WERI-Rb-1 (cell line): ENCODE data around the gene HABP4.

Source experiments
- DNase-seq: peaks from one replicate; pipeline ENCODE4 v3.0.0-alpha.2; 2020
- H3K27ac ChIP-seq: fragments of 250-450 bp; sonication (Bioruptor Pico); 2 replicates; pipeline ENCODE4 v1.5.1; 2020; ENCODE audit warnings: mild to moderate bottlenecking, moderate library complexity
- H3K27me3 ChIP-seq: fragments of 250-450 bp; sonication (Bioruptor Pico); 2 replicates; pipeline ENCODE4 v1.5.1; 2021; ENCODE audit warnings: mild to moderate bottlenecking, low read depth, moderate library complexity; ENCODE audit not compliant: insufficient read depth, severe bottlenecking
- H3K36me3 ChIP-seq: fragments of 250-450 bp; sonication (Bioruptor Pico); 2 replicates; pipeline ENCODE4 v1.5.1; 2020; ENCODE audit warnings: mild to moderate bottlenecking, moderate library complexity
- H3K4me3 ChIP-seq: 2 replicates; pipeline ENCODE4 v1.5.1; 2011; ENCODE audit warnings: low read depth, mild to moderate bottlenecking, control low read depth, low read length
- H3K9me3 ChIP-seq: fragments of 250-450 bp; sonication (Bioruptor Pico); 2 replicates; pipeline ENCODE4 v1.5.1; 2021; ENCODE audit warnings: mild to moderate bottlenecking, moderate library complexity; ENCODE audit not compliant: severe bottlenecking
- TF ChIP-seq, protein P1 (sequence below): IDR thresholded peaks from 2 replicates; pipeline ENCODE4 v1.5.1; 2011; ENCODE audit warnings: low read depth, mild to moderate bottlenecking, control low read depth, inconsistent platforms, low read length

Gene HABP4

DNA sequence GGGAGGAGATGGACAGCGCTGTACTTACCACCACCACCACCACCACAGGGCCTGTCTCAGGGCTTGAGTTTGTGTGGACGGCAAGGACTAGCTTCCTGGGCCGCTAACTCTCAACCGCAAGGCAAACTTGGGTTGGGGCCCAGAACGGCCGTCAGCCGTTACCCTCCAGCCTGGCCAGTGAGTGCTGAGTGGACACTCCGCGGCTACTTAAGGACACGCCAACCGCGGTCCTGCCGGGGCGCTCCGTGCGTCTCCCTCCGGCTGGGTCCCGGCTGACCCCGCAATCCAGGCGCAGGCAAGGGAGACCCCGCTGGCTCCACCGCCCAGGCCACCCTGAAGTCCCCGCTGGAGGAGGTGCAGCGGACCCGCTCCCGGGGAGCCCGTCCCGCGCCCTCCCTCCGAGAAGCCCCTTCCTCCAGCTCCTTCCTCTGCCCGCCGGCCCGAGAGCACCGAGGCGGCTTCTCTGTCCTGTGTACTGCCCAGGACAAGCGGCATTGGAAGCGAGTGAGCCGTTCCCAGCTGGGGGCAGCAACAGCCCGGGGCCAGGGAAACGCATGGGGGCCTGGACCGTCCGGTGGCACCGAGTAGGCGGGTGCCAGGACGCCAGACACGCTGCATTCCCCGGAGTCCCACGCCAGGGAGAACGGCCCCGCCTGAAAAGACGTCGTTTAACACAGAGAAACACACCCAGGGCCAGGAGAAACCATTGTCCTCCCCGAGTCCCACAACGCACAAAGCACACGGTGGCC lies 46.6 kb downstream of the HABP4 start:
- no peak overlapping the region for H3K4me3 ChIP-seq
- H3K36me3 ChIP-seq, result peaks cover 8% of the 10 kb centered on the region
- H3K27me3 ChIP-seq, result no peaks in the 10 kb centered on the region
- no peak overlapping the region for H3K27ac ChIP-seq
- TF ChIP-seq, protein P1, sequence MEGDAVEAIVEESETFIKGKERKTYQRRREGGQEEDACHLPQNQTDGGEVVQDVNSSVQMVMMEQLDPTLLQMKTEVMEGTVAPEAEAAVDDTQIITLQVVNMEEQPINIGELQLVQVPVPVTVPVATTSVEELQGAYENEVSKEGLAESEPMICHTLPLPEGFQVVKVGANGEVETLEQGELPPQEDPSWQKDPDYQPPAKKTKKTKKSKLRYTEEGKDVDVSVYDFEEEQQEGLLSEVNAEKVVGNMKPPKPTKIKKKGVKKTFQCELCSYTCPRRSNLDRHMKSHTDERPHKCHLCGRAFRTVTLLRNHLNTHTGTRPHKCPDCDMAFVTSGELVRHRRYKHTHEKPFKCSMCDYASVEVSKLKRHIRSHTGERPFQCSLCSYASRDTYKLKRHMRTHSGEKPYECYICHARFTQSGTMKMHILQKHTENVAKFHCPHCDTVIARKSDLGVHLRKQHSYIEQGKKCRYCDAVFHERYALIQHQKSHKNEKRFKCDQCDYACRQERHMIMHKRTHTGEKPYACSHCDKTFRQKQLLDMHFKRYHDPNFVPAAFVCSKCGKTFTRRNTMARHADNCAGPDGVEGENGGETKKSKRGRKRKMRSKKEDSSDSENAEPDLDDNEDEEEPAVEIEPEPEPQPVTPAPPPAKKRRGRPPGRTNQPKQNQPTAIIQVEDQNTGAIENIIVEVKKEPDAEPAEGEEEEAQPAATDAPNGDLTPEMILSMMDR, result no peak
- H3K9me3 ChIP-seq, result no peaks in the 10 kb centered on the region
- DNase-seq, result no peak

GRCh38 chr9:96497117-96497399 lies 47.1 kb downstream of the HABP4 start:
- DNase-seq, result no peak
- no peaks in the 10 kb centered on the region for H3K9me3 ChIP-seq
- no peak overlapping the region for H3K4me3 ChIP-seq

GRCh38 chr9:96498796-96499195 lies 48.8 kb downstream of the HABP4 start:
- Histone ChIP-seq H3K27me3 (no peaks in the 10 kb centered on the region), H3K4me3 (no peak overlapping the region), H3K9me3 (no peaks in the 10 kb centered on the region), H3K36me3 (no peaks in the 10 kb centered on the region), H3K27ac (no peak overlapping the region)
- TF ChIP-seq, protein P1, result no peak
- DNase-seq, result no peak

More at GRCh38 chr9:96497117-96497399, 47.1 kb downstream of the HABP4 start:
- Histone ChIP-seq H3K27ac (no peak overlapping the region), H3K27me3 (no peaks in the 10 kb centered on the region), H3K36me3 (peaks cover 2% of the 10 kb centered on the region)
- TF ChIP-seq, protein P1, result no peak

- H3K4me3 ChIP-seq, result no peak overlapping the region
- no peak for DNase-seq
- H3K27ac ChIP-seq, result no peak overlapping the region
- TF ChIP-seq, protein P1, result no peak
- no peaks in the 10 kb centered on the region for H3K36me3 ChIP-seq
- H3K27me3 ChIP-seq, result no peaks in the 10 kb centered on the region
- H3K9me3 ChIP-seq, result no peaks in the 10 kb centered on the region
Observed at GRCh38 chr9:96499257-96499656, 49.3 kb downstream of the HABP4 start.

DNA sequence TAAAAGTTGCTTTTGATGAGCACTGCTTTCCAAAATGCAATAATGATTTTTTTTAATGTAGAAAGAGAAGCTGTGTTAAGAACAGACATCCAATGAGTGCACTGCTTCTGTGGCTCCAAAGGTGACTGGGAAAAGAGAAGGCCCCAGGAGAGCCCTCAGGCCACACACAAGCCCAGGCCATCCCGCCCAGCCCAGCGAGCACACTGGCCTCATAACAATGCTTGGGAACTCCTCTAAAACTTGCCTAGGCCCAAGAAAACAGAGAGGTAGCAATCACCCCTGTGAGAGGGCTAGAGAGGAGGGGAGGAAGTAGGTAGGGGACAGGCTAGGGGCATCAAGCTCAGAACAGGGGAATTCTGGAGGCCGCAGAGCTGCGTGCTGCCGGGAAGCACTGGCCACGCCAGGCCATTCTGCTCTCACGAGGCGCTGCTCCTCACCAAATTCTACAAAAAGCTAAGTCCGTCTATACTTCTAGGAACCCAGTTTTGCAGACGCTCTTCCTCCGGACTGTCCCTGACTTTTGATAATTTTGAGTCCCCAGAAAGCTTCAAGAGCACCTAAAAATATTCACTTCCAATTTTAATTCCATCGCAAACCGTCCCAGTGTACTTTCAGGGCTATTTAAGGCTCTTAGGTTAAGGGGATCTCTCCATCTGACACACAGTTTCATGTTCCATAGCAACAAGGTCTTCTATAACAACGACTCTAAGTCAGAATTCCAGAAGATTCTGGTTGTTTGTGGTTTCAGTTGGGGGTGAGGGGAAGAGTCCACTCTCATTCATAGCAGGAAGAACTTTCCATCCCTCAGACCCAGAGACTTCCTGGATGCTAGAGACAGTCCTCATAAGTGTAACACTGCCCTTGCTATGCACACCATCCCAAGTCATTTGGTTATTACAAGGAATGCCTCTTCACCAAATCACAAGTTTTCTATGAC lies 51.0 kb downstream of the HABP4 start:
- H3K9me3 ChIP-seq, result no peaks in the 10 kb centered on the region
- no peak for DNase-seq
- no peak overlapping the region for H3K27ac ChIP-seq
- H3K4me3 ChIP-seq, result no peak overlapping the region
- no peaks in the 10 kb centered on the region for H3K36me3 ChIP-seq
- TF ChIP-seq, protein P1, result no peak
- H3K27me3 ChIP-seq, result no peaks in the 10 kb centered on the region
